Superior temporal gyrus (tissue), 1 donor: ENCODE measurements around the gene STK26.
"Not testable (repeated sequence)": the region's sequence is repeated elsewhere in the genome, so short reads cannot be mapped to it uniquely, and the experiment has no call there.

Experiments used
- DNase-seq: peaks from one replicate; pipeline ENCODE4 v3.0.0-alpha.2; 2016; ENCODE audit errors: extremely low spot score

STK26 gene

GRCh38 chrX:132094164-132094563, 71.1 kb downstream of the STK26 start:
- DNase-seq: no peak

DNA sequence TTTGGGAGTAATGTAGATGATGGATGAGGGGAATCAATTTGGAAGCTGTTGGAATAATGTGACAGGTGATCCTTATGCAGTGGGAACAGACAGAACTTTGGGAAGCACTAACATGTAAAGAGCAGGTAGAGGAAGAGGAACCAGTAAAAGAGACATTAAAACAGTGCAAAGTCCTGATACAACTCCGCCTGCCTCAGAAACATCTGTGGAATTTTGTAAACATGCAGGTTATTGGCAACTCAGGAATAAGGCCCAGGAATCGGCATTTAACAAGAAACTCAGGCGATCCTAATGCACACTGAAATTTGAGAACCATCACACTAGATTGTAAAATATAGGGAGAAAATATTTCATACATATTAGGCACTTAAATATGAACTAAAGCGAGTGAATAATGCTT, 75.6 kb downstream of the STK26 start:
- DNase-seq: not testable (repeated sequence)

DNA sequence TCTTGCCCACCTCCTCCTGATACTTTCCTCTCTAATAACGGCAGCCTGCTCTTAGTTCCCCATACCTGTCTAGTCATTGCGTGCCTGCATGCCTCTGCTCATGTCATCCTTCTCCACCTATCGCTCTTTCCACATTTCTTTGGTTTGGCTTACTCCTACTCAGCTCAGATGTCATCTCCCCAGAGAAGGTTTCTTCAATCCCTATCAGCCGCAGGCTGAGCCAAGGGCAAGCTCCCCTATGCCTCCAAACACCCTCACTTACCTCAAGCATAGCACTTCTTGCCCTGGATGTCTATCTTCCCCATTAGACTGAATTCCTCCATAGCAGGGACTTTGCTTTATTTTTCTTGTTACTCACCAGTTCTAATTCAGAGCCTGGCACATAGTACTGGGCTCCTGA, 78.1 kb downstream of the STK26 start:
- no peak for DNase-seq

GRCh38 chrX:132101799-132102198, 78.7 kb downstream of the STK26 start:
- DNase-seq: no peak

GRCh38 chrX:132107291-132107690, 84.2 kb downstream of the STK26 start:
- DNase-seq: no peak

GRCh38 chrX:132114607-132115006, 91.5 kb downstream of the STK26 start:
- DNase-seq: no peak

DNA sequence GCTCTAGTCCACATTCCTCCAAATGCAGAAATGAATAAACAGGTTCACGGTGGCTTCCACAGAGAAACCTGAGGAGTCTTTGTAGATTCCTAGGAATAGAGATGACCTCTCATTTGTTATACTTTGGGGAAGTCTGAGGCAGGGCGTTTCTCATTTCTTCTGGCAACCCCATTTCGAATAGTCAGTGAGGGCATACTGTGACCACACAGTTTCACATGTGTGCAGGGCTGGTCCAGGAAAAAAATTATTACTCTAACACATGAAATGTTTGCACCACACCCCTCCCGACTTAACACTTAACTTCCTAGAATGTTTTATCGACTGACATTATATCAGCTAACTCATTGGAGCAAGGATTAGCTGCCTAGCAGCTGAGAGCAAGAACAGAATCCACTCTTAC, 92.7 kb downstream of the STK26 start:
- DNase-seq: no peak

- no peak for DNase-seq
Observed at GRCh38 chrX:132118358-132118757, 95.3 kb downstream of the STK26 start.

DNA sequence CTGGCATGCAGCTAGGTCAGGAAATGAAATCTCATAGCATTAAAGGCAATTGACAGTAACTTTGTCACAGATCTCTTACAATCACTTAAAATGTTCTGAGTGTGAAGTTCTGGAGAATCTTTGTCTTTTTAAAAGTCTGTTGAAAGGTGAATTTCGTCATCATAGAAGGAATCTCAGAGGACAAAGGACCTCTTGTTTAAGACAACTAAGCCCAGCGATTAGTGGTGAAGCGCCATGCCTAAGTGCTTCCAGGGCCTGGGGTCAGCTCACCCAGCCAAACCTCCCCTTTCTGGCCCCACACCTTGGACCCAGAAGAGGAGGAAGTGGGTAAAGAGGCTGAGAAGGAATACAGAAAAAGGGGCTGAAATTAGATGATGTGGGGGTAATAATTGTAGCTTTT, 96.2 kb downstream of the STK26 start:
- no peak for DNase-seq

DNA sequence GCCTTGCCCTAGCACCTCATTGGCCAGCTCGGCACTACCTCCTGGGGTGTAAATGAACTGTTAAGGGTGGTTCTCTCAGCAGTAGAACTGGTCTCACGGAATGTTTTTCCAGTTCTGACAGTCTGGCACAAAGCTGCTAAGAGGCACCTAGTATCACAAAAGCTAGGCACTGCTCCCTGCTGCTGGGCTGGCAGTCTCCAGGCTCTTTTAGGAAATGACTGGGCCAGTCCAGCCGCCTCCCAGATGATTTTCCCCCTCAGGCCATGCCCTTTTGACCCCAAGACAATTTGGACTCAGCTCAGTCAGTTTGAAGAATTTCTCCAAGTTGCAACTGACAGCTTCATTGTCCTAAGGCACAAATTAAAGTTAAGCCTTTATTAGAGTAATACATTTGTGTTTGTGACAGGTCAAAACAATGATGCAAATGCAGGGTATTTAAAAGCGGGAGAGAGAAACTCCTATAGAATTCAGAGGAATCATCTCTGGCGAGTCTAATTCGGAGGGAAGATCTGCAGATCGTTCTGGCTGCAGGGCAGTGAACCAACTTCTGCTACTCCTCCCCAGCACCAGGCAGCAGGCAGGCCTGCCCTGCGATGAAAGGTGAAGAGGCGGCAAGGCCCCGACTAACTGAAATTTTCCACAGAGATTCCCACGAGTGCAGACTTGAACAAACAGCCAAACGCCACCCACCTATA, 96.9 kb downstream of the STK26 start:
- DNase-seq: no peak

- no peak for DNase-seq
Observed at GRCh38 chrX:132120913-132121312, 97.8 kb downstream of the STK26 start.
